GM18508 (cell line): ENCODE results near the gene OSBPL1A.

ENCODE experiments used
- ATAC-seq: cut with Tn5 transposase; IDR thresholded peaks from one replicate; pipeline ENCODE4 v1.9.1; 2021; ENCODE audit warnings: moderate number of reproducible peaks; ENCODE audit not compliant: insufficient read depth, unreplicated experiment

The OSBPL1A gene

DNA sequence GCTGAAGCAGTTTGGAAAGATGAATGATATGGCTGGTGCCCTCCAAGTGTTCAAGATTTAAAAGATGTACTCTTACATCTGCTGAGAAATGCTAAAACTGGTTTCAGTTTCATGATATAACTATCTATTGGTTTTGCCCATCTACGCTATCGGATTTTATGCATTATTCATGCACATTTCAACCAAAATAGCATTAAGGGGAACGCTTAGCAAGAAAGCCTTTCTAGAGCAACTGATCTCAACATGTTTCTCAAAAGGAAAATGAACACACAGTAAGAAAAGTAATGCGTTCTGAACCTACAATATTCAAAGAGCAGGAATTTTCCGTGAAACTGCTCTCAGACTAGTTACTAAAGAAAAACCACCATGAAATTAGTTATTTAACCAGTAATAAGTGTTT lies 164.8 kb downstream of the OSBPL1A start:
- no peak for ATAC-seq

DNA sequence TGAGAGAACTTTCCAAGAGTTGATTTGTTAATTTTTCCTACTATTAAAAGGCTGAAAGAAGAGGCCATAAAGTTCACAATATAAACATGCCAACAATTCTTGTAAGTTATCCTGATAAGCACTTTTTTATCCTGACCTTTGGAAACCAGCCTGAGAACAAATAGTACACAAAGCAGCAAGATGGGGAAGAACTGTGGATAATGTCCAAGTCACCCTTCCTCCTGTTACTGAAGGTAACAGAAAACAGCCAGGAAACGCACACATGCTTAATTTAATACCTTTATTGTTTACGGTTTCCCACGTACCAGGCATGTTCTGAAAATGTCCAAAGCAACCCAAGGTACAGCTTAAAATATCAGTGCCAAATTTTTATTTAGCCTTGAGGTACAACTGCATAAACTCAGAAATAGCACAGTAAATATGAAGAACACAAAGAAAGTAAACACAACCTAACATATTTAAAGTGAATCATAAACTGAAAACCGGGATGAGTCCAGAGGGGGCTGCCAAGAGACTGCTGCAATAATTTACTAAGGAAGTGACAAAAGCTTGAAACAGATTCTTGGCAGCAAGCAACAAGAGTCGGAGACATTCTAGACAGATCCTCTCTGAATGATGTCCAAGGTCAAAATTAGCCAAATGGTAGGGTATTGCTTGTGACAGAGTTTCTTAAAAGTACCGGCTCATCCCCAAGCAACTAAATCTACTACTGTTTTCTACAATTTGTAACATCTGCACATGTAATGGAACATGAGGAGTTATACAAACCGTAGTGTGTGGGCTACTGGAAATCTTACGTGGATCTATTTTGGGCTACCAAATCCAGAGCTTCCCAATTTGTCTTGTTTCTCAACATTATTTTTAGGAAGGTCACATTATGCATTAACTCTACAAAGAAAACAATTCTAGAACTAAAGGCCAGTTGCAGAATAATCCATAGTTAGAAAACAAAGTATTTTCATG lies 165.6 kb downstream of the OSBPL1A start:
- no peak for ATAC-seq

DNA sequence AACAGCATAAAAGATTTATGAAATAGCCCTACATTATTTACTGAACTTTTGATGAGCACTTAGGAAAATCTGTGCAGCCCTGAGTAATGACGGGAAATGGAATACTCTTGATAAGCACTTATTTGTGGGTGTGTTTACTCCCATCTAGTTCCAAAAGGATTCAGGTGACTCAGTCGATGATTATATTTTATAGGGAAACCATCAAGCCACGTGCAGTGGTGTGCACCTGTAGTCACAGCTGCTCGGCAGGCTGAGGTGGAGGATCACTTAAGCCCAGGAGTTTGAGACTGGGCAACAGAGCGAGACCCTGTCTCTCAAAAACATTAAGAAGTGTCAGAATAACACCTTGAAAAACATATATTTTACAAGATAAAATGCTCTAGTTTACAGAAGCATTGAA lies 166.9 kb downstream of the OSBPL1A start:
- ATAC-seq = no peak

DNA sequence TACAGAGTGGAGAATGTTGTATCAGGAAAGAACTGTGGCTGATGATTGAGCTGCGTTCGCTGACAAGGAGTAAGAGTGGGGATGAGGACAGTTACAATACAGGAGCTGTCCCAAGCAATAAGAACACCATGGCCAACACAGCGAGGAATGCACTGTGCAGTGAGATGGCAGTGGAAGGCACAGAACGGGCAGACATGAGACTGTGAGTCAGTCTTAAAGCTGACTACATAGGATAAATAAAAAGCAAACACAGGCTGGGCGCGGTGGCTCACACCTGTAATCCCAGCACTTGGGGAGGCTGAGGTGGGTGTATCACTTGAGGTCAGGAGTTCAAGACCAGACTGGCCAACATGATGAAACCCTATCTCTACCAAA lies 169.0 kb downstream of the OSBPL1A start:
- no peak for ATAC-seq

DNA sequence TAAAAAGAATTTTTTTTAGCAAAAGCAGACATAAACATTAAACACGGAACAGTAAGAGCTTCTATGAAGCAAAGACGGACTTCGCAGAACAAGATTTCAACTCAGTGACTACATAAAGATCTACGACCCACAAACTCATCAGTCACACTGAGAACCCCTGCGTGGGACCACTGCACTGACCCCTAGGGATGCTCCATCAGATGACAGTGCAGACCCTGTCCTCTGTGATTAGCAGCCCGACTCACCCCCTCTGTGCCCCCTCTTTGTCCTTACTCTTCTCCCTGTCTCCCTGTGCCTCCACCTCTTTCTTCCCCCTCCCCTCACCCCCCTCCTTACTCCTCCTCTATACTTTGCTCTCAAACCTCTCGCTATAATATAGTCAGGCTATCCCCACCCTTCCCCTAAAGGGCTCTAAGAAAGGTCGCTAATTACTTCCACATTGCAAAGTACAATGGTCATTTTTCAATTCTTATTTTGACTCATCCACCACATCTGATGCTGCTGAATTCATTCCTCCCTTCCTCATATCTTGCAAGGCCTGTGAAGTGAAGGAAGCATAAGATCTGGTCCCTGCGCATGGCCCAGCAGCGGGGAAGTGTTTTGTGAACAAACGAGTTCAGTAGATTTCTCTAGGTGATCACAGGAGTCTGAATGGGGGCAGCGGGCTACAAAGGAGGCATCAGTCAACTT lies 169.5 kb downstream of the OSBPL1A start:
- no peak for ATAC-seq

DNA sequence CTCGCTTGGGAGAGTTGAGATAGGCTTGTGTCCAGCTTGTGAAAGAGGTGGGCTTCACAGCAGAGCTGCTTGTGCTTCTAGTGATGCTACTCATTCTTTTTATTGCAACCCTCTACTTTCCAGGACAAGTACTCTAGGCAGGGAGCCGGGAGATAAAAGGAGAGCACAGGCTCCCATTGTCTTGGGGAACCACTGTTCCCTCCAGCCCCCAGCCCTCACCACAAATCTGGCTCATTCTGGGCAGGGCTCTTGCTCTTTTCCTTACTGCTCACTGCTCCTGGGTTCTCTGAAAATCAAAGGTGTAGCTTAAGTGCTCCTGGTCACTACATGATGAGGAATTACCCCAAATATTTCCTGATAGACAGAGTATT lies 177.3 kb downstream of the OSBPL1A start:
- no peak for ATAC-seq

DNA sequence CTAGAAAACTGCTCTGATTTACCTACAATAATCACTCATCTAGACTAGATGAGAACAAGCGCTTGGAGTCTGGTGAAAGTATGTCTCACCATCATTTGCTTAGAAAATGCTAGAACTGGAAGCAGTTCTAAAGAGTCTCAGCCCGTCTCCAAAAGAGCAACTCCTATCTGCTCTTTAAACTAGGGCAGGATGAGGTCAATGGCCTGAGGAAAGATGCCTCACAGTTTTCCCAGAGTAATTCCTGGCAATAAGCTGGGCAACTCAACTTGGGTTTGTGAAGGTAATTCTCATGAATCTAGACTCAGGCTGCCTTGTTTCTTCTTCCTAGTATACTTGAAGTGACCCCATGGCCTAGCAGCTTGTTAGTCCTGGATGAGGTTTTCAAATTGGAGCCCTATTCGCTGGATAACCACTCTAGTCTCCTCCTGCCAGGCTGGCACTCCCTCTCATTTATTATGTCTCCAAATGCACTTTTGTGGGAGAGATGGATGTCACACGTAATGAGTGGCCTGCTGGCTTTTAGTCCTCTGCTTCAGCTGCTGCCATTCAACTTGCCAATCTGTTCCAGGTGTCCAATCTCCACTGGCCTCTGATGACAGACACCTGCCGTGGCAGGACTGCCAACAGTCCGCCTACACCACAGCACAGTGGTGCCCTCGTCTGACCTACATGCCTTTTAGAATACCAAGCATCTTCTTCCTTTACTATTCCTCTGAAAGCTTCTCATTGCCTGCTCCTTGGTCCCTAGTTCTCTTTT lies 177.9 kb downstream of the OSBPL1A start:
- no peak for ATAC-seq

DNA sequence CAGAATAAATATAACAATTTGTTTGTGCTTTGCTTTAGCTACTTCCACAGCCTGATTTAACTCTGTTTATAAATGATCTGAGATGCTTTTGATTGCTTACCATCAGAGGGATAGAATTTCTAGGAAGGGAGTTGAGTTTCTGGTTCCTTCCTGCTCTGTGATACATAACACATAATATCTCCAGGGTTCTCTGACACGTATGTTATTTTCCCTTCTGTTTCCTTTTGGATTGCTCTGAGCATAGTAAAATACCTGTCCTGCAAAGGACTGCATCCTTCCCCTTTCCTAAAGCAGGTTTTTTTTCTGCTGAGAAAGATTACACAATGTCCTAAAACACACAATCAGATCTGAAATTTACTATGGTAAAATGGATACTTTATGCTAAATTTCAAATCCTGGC lies 182.7 kb downstream of the OSBPL1A start:
- ATAC-seq = no peak

DNA sequence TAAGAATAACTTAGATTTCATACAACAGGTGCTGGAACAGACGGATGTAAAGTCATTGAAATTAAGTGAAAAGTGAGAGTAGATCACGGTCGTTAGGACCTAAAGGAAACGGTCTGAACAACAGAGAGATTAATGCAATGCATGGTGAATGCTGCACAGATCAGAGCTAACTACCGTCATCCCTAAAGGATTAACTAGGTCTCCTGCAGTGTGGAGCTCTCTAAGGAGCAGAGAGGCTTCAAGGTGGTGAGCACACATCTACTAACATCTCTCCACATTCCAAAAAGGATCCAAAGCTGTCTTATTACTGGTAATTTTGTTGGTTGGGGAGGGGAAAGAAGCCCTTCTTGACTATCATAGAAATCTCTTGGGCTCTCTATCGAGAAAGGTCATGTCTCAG lies 183.5 kb downstream of the OSBPL1A start:
- no peak for ATAC-seq

DNA sequence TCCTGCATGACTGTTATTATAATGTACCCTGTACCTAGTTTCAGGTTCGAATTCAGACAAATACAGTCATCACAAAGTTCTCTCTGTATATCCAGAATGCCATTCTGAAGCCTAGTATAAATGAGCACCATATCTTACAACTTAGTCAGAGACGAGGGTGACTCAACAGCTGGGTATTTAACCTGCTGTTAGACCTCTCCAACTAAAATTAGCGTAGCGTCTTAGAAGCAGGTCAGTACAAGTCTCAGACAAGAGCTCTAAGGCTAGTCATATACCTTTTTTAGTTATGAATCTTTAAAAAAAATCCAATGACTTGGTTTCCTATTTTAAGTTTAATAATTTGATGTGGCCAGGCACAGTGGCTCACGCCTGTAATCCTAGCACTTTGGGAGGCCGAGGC lies 184.7 kb downstream of the OSBPL1A start:
- ATAC-seq = no peak

DNA sequence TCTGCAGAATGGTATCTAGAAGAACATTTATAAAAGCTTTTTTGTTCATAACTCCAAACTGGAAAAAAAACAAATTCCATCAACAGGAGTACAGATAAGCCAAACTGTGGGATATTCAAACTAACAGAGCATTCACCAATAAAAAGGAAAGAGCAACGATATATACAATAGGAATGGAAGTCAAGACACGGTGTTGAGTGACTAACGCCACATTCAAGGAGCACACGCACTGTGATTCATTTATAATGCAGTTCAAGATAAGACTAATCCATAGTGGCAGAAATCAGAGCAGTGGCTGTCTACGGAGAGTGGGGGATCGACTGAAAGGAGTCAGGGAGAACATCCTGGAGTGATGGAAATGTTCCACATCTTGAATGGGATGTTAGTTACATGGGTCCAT lies 188.1 kb downstream of the OSBPL1A start:
- no peak for ATAC-seq

DNA sequence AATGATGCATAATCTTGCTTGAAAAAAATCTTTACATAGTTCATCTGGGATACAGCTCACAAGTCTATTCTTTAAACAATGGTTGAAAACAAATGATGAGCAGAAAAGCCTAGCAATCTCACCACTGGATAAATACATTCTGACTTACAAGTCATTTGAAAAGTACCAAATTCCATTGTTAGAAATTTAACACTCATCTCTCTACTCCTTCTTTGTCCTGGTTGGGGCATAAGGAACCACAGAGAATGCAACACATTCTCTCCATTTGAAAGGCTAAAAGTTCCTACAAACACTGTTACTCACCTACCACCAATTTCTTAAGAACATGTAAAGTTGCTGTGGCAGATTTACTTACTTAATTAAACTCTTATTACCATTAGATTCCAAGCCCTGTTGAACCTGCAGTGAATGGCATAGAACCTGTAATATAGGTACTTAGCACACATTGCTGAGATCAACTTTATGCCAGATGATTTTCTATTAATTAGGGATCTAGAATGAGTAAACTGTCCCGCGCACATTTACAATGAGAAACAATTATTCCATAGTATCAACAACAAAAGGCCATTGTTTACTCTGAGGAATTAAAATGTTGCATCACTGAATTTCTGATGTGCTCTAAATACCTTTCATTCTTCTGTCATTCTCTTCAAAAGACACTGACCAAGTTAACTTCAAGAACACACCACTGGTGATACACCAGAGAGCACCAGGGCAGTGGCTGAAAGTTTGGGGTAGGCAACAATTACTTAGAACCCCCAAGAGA lies 189.2 kb downstream of the OSBPL1A start:
- no peak for ATAC-seq

DNA sequence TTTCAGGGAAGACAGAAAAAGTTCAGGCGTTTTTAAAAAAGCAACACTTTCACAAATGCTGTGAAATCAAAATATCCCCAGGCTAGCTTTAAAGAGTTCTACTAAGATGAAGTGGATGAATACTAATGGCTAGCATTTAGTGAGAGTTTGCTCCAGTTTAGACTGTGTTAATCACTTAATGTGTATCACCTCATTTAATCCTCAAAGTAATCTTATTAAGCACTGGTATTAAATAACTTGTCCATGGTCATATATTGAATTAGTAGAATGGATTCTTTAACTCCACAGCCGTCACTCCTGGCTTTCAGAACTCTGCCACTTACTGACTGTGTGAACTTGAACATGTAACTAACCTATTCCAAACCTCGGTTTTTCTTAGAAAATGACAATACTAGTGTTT lies 192.7 kb downstream of the OSBPL1A start:
- ATAC-seq = no peak

DNA sequence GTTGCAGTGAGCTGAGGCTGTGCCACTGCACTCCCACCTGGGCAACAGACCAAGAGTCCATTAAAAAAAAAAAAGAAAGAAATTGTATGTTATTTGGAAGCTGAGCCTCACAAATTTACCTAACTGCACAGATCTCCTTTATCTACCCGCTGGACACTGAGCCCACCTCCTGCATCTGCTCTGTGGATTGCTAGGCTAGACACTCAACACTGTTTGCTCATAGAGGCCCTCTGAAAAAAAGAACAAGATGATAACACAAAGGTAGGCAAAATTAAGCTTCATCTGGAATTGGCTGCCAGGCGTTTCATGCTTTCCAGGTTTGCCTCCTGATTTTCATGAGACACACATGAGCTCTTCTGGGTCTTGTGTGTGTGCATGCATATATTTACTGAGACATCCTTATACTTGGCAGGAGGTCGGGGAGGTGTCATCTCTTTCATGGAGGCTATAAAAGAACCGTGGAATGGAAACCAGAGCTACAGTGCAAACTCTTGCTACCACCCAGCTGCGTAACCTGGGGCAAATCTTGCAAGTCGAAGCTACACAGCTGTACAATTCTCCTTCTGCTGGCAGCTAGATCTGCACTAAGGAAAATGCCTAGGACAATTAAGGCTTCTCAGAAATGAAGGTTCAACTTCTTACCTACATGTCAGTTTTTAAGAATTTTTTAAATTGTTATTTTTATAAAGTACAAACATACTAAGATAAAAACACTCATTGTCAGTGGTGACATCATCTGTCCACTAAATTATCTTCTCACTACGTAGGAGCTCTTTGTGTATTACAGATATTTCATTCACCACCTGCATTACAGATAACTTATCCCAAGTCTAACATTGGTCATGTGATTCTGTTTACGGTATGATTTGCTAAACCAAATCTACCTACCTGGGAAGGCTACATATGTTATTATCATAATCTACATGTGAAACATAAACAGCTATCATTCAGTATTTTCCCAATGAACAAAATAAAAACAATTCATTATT lies 195.6 kb downstream of the OSBPL1A start:
- ATAC-seq = no peak

DNA sequence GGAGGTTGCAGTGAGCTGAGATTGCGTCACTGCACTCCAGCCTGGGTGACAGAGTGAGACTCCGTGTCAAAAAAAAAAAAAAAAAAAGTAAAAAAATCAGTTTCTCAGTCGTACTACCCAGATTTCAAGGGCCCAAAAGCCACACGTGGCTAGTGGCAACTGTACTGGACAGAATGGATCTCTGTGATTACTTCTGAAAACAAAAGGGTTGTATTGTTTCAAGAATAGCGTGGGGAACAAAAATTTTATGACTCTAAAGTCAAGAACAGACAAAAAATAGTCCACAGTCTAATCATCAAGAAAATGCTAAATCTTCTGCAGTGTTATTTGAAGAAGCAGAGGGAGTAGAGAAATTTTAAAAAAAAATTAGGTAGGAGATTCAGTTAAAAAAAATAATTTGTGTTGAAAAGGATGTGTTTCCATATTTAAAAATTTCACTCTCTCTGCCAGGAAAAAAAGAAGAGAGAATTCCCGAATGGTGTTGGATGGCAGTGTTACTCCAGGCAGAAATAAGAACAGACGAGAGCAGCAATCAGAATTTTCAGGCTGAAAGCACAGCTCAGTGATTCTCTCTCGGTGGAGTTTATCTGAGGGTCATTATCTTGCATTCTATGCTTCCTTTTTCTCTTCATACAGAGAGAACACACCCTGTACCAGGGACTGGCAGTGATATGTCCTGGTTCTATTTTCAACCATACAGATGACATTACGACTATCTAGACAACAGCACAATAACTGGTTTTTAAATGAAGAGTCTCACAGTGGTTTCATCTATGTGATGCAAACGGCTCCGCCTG lies 196.9 kb downstream of the OSBPL1A start:
- no peak for ATAC-seq

DNA sequence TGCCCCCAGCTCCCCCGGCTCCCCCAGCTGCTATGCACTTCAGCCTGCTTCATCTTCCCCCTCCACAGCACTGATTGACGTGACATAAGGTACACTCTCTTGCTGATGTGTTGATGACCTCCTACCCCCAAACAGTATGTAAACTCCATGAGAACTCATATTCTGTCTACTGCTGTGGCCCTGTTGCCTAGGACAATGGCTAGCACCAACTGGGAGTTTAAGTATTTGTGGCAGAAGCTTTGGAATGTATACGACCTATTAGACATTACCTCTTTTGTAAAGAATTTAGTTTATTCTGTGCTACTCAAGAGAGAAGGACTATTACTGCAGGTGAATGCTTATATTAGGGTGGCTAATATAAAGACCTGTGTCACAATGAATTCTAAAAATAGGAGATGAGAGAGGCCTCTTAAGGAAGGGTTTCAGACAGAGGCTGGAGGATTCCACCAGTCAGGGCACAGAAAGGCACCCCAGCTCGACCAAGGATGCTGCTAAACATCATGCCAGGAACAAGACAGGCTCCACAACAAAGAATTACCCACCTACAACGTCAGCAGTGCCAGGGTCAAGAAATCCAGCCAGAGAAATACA lies 198.2 kb downstream of the OSBPL1A start:
- no peak for ATAC-seq

DNA sequence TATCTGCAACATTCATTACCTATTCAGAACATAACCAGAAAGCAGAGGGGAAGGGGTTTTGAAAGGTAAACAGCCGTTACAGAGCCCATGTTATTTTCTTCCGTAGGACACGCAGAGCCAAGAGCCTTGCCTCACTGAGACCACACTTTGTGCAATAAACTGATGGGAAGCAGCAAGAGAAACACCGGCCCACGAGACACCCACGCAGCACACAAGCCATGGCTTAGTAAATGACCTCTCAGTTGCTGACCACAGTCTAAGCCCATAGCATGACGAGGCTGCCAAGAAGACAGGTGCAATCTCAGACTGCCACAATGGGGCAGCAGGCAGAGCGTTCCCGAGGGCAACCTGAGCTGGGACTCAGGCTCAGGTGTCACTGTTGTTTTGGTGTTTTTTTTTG lies 199.2 kb downstream of the OSBPL1A start:
- no peak for ATAC-seq

DNA sequence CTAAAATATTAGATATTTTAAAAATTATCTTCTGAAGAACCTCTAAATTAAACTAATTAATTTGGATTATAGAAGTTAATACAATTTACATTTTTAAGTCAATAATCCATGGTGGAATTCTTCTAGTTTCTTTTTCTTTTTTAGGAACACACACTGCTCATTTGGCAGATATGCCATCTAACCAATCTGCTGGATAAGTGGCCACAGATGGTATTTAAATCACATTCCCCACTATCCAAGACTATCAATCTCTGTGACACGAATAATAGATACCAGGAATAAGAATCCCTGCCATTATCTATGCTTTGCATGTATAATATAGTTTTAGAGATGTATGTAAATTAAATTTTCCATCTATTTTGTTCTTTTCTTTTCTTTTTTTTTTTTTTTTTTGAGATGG lies 200.2 kb downstream of the OSBPL1A start:
- ATAC-seq = no peak
